Esophagus squamous epithelium (tissue), 5 donors: ENCODE data around the gene EIF4G1. TPM values are rescaled to one million over a fixed set of nuclear protein-coding genes. Genes with fewer than 3 reads are reported as not detected.

ENCODE experiments used
- DNase-seq: peaks from one replicate; lab custom pipeline; 2025; lab: John Stamatoyannopoulos, UW
- H3K27ac ChIP-seq, 4 donors: fragments of 200-600 bp; sonication (generic); one replicate each; pipeline ENCODE4 v1.5.1; 2016 to 2019; ENCODE audit warnings: mild to moderate bottlenecking in 1 of 4
- H3K27me3 ChIP-seq, 4 donors: fragments of 200-600 bp; sonication (generic); 1 replicate in 3 of 4; 2 replicates in 1 of 4; pipeline versions ENCODE4 v1.5.1 to v1.6.0; 2017 to 2021; ENCODE audit warnings: antibody characterized with exemption in 1 of 4
- H3K36me3 ChIP-seq, 3 donors: fragments of 200-600 bp; sonication (generic); one replicate each; pipeline ENCODE4 v1.5.1; 2016 to 2019
- H3K4me1 ChIP-seq, 3 donors: fragments of 200-600 bp; sonication (generic); one replicate each; pipeline ENCODE4 v1.5.1; 2017 to 2019
- H3K4me3 ChIP-seq, 4 donors: fragments of 200-600 bp; sonication (generic); 1 replicate in 3 of 4; 2 replicates in 1 of 4; pipeline ENCODE4 v1.5.1; 2016 to 2019; ENCODE audit warnings: mild to moderate bottlenecking in 2 of 4, moderate library complexity in 1 of 4
- H3K9me3 ChIP-seq, 3 donors: fragments of 200-600 bp; sonication (generic); one replicate each; pipeline ENCODE4 v1.5.1; 2016 to 2019
- CTCF ChIP-seq, 6 experiments: fragments of 450-650 bp in 4 of 6; fragments of 200-600 bp in 2 of 6; sonication (generic) in 2 of 6; IDR thresholded peaks; one replicate each; pipeline ENCODE4 v1.5.1; 2016 to 2019; ENCODE audit warnings: antibody characterized with exemption in 6 of 6, mild to moderate bottlenecking in 4 of 6, moderate library complexity in 4 of 6
- POLR2A ChIP-seq, 4 donors: fragments of 450-650 bp; IDR thresholded peaks; one replicate each; pipeline ENCODE4 v1.6.1; 2017; ENCODE audit warnings: antibody characterized with exemption in 4 of 4, mild to moderate bottlenecking in 4 of 4, moderate library complexity in 3 of 4
- WGBS, 2 donors: methylation state at CpG; one replicate each; pipeline ENCODE4 v1.1.5; 2018; 5-methylcytosine and 5-hydroxymethylcytosine counted together
- intact Hi-C: fragments of 100-400 bp; cut with DNase I; formaldehyde crosslinking; loops from one replicate; pipeline ENCODE4 v1.15.0; 2022
- total RNA-seq, 4 donors: library from RNA; depleted of rRNA; stranded (reverse); fragments of >200 nt; gene quantifications; one replicate each; pipeline ENCODE4 v1.1.0, GENCODE V29; 2016
- donor health status: DM: yes; HTN: yes; CAD: no.

EIF4G1 gene
- total RNA-seq, 4 donors from 2014 or later: 272 to 462 (median 352) TPM

DNA sequence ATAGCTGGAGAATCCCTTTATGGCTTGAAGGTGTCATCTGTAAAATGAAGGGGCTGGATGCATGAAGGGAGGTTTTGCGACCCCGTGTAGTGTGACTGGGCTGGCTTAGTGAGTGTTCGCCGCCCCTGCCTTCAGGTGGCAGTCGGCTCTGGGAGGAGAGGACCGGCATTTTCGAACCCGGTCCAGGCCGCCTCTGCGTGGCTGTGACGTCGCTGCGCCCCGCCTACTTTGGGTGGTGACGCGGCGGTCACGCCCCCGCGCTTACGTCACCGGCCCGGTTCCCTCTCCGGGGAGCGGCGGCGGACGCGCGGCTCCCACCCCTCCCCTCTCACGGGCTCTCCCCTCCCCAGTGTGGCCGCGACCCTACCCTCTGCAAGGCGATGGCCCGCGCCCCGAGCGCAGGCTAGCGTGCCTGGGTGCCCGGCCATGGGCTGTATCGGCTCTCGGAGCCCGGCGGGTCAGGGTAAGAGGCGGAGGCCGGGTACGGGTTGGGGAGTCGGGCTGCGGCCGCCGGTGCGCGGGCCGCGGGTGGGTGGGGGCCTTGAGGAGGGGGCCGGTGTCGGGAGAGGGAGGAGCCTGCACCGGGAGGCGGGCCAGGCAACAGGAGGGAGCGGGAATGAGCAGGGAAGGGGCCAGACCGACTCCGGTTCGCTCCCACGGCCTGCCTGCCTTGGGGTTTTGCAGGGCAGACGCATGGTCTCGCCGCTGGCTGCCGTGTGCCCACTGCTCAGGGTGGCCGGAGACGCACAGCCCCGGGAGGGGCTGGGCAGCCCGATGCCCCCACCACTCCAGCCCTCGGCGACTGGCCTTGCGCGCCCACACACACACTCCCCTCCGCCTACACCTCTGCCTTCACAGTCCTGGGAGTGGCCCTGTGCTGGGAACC lies 21.5 kb downstream of the EIF4G1 start:
- 0 to 3% methylated on average over 6 to 12 of the region's 77 CpGs for WGBS, 2 donors
- Histone ChIP-seq H3K27ac (peak overlapping the region; percentile 93 to 99 (median 98)), H3K4me3 (peak overlapping the region; percentile 62 to 95 (median 76)), H3K36me3 (peaks cover 29 to 45% (median 35%) of the 10 kb centered on the region in 3 donors), H3K27me3 (no peaks in the 10 kb centered on the region), H3K4me1 (peaks cover 37 to 97% (median 40%) of the 10 kb centered on the region in 3 donors), H3K9me3 (no peaks in the 10 kb centered on the region)
- peak; percentile 36 for DNase-seq
- TF ChIP-seq CTCF (IDR thresholded peaks at IDR 0.05) (peak in 1 of 6 experiments; percentile 11), POLR2A (IDR thresholded peaks at IDR 0.05) (peak in 3 of 4 donors; percentile 73 to 93 (median 82))
- intact Hi-C loops: no loop called here

DNA sequence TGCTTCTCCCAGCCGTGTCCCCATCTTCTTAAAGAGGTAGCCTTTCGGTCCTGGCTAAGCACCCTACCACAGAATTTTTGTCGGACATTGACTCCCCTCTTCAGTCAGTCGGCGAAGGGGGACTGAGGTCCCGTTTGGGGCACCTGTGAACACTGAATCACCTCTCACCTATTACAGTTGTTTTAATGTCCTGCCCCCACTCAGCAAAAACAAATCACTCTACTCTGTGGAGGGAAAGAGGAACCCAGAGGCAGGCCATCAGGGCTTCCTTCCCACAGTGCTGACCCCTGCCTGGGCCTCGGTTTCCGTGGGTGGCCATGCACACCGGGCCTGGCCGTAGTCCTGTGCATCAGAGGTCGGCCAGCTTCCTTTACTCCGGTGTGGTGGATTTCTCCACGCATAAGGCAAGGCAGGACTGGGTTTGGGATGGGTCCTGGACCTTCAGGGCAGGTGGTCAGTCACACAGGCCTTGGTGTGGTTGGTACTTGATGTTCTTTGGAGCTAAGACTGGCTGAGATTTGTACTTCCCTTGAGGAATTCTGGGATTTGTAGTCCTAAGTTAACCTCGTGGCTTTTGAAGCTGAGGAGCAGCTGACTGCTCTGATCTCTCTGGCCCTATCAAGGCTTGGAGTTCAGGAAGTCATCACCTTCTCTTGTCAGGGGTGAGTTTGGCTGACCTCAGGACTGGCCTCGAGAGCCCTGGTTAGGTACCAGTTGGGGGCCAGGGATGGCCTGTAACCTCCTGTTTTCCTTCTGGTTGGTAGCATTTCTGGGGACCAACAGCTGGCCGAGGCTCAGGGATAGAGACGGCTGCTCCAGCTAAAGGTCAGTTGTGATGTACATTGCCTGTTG lies 22.4 kb downstream of the EIF4G1 start:
- Histone ChIP-seq H3K27ac (peak overlapping the region; percentile 93 to 99 (median 98)), H3K9me3 (no peaks in the 10 kb centered on the region), H3K4me3 (peak overlapping the region; percentile 62 to 95 (median 76)), H3K27me3 (no peaks in the 10 kb centered on the region), H3K4me1 (peaks cover 39 to 97% (median 41%) of the 10 kb centered on the region in 3 donors), H3K36me3 (peaks cover 21 to 41% (median 26%) of the 10 kb centered on the region in 3 donors)
- TF ChIP-seq CTCF (IDR thresholded peaks at IDR 0.05) (no peak), POLR2A (IDR thresholded peaks at IDR 0.05) (peak in 1 of 4 donors; percentile 4)
- no peak for DNase-seq
- 11 to 31% methylated on average over 11 to 14 of the region's 17 CpGs for WGBS, 2 donors
- intact Hi-C loops: no loop called here

DNA sequence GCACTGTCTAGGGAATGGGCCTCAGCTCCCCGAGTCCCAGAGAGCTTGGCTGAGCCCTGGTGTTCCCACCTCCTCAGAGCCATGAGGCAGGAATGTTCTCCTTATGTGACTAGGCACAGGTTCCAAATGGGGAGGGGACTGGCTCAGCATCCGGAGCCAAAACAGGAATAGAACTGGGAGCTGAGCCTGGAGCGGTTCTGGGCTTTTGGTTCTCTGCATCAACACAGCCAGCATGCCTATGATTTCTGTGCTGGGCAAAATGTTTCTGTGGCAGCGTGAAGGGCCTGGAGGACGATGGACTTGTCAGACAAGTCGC lies 23.0 kb downstream of the EIF4G1 start, which contains the start of gene FAM131A:
FAM131A (plus strand) TSS at position 202 of the 316 bp plus-strand sequence; CDS start at position 233, 31 bp downstream.
- H3K27me3 ChIP-seq: no peaks in the 10 kb centered on the region
- H3K9me3 ChIP-seq: no peaks in the 10 kb centered on the region
- TF ChIP-seq CTCF (IDR thresholded peaks at IDR 0.05) (no peak), POLR2A (IDR thresholded peaks at IDR 0.05) (peak in 1 of 4 donors; percentile 25)
- peak within 1 kb of the TSS; percentile 93 to 99 (median 98) for H3K27ac ChIP-seq
- peak within 1 kb of the TSS; percentile 62 to 95 (median 76) for H3K4me3 ChIP-seq
- intact Hi-C loops: no loop called here
- no peak for DNase-seq
- 39 to 46% methylated on average over 5 of the region's 6 CpGs for WGBS, 2 donors
- peaks cover 39 to 97% (median 41%) of the 10 kb centered on the region in 3 donors for H3K4me1 ChIP-seq
- H3K36me3 ChIP-seq: peaks cover 16 to 41% (median 25%) of the 10 kb centered on the region in 3 donors

DNA sequence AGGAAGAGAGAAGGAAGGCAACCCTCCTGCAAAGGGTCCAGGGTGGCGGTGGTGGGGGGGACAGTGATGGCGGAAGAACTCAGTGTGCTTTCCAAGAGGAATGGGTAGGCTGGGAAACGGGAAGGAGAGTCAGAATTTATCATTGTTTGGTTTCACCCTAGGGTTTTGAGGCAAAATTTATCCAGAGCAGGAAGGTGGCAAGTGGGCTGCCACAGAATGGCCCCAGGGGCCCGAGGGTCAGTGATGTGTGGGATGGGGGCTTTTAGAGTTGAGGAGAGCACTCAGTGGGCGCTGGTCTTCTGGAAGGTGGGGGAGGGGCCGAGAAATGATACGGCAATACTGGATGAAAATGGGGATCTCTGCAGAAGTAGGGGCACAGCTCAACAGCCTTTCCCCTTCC lies 23.6 kb downstream of the EIF4G1 start:
- WGBS, 2 donors: 53 to 58% methylated on average over 6 of the region's 7 CpGs
- Histone ChIP-seq H3K4me1 (peaks cover 41 to 97% (median 44%) of the 10 kb centered on the region in 3 donors), H3K9me3 (no peaks in the 10 kb centered on the region), H3K27ac (peak overlapping the region; percentile 93 to 99 (median 98)), H3K27me3 (no peaks in the 10 kb centered on the region), H3K36me3 (peaks cover 9 to 41% (median 20%) of the 10 kb centered on the region in 3 donors), H3K4me3 (peak overlapping the region in 2 of 4 donors; percentile 31 to 52)
- no peak for DNase-seq
- TF ChIP-seq CTCF (IDR thresholded peaks at IDR 0.05) (no peak), POLR2A (IDR thresholded peaks at IDR 0.05) (no peak)
- intact Hi-C loops: no loop called here
